ENCODE measurements around the gene OR2G6. TPM values are rescaled to one million over a fixed set of nuclear protein-coding genes. Genes with fewer than 3 reads are reported as not detected.
"Not testable (repeated sequence)": the region's sequence is repeated elsewhere in the genome, so short reads cannot be mapped to it uniquely, and the experiment has no call there.

OR2G6 gene
- total and polyA plus RNA-seq, 5 experiments from 2014 or later = not detected

GRCh38 chr1:248547383-248547782 lies 39.5 kb downstream of the OR2G6 start:
- H3K27ac Mint-ChIP-seq, DNase-seq, H3K4me1 Mint-ChIP-seq, ATAC-seq, H3K9me3 Mint-ChIP-seq, POLR2A ChIA-PET, H3K4me3 Mint-ChIP-seq, H3K27me3 Mint-ChIP-seq, H3K36me3 Mint-ChIP-seq: not testable (repeated sequence)

- POLR2A ChIA-PET, H3K36me3 Mint-ChIP-seq, H3K27ac Mint-ChIP-seq, H3K4me3 Mint-ChIP-seq, H3K4me1 Mint-ChIP-seq, H3K27me3 Mint-ChIP-seq, ATAC-seq, DNase-seq: not testable (repeated sequence)
- peaks cover 0 to 16% (median 0%) of the 10 kb centered on the region in 9 donors for H3K9me3 Mint-ChIP-seq
Observed at GRCh38 chr1:248551027-248551426, 43.2 kb downstream of the OR2G6 start.

GRCh38 chr1:248562672-248563071 lies 54.8 kb downstream of the OR2G6 start, which contains the start of gene OR2T29:
OR2T29 (minus strand) TSS chr1:248562772; CDS start chr1:248559491, 3,281 bp downstream.
- H3K27ac Mint-ChIP-seq, ATAC-seq, H3K36me3 Mint-ChIP-seq, H3K9me3 Mint-ChIP-seq, POLR2A ChIA-PET, DNase-seq, H3K27me3 Mint-ChIP-seq, H3K4me3 Mint-ChIP-seq: not testable (repeated sequence)
- H3K4me1 Mint-ChIP-seq = peaks cover 4 to 15% (median 10%) of the 10 kb centered on the region in 4 donors

GRCh38 chr1:248565530-248566373 lies 57.9 kb downstream of the OR2G6 start:
- H3K9me3 Mint-ChIP-seq, H3K36me3 Mint-ChIP-seq, H3K27me3 Mint-ChIP-seq, POLR2A ChIA-PET: not testable (repeated sequence)
- ATAC-seq (peak; percentile 89 to 94), DNase-seq (peak in 5 of 10 donors; percentile 12 to 67 (median 31))
- peak overlapping the region; percentile 84 to 99 (median 95) for H3K27ac Mint-ChIP-seq
- peaks cover 10 to 23% (median 11%) of the 10 kb centered on the region in 4 donors for H3K4me1 Mint-ChIP-seq
- H3K4me3 Mint-ChIP-seq = peak overlapping the region; percentile 77 to 95 (median 90)

GRCh38 chr1:248569049-248569448 lies 61.2 kb downstream of the OR2G6 start:
- POLR2A ChIA-PET, ATAC-seq, DNase-seq, H3K36me3 Mint-ChIP-seq, H3K9me3 Mint-ChIP-seq, H3K27me3 Mint-ChIP-seq: not testable (repeated sequence)
- Mint-ChIP-seq H3K4me1 (peaks cover 10 to 26% (median 12%) of the 10 kb centered on the region in 4 donors), H3K27ac (peak overlapping the region in 4 of 10 donors; percentile 1 to 49 (median 27)), H3K4me3 (peak overlapping the region in 1 of 10 donors; percentile 9)

- DNase-seq, POLR2A ChIA-PET, H3K27me3 Mint-ChIP-seq, H3K9me3 Mint-ChIP-seq, H3K36me3 Mint-ChIP-seq, ATAC-seq: not testable (repeated sequence)
- Mint-ChIP-seq H3K4me1 (peaks cover 5 to 21% (median 9%) of the 10 kb centered on the region in 4 donors), H3K4me3 (peak overlapping the region in 1 of 10 donors; percentile 11), H3K27ac (peak overlapping the region in 2 of 10 donors; percentile 2 to 19)
Observed at GRCh38 chr1:248570811-248571210, 62.9 kb downstream of the OR2G6 start.

GRCh38 chr1:248572049-248572448 lies 64.2 kb downstream of the OR2G6 start:
- H3K4me1 Mint-ChIP-seq = peaks cover 0 to 13% (median 5%) of the 10 kb centered on the region in 4 donors
- H3K27ac Mint-ChIP-seq, H3K27me3 Mint-ChIP-seq, DNase-seq, H3K9me3 Mint-ChIP-seq, POLR2A ChIA-PET, H3K4me3 Mint-ChIP-seq, H3K36me3 Mint-ChIP-seq, ATAC-seq: not testable (repeated sequence)

GRCh38 chr1:248573856-248574255 lies 66.0 kb downstream of the OR2G6 start:
- H3K4me3 Mint-ChIP-seq, H3K27me3 Mint-ChIP-seq, POLR2A ChIA-PET, H3K9me3 Mint-ChIP-seq, DNase-seq, H3K36me3 Mint-ChIP-seq, ATAC-seq: not testable (repeated sequence)
- peaks cover 0 to 10% (median 6%) of the 10 kb centered on the region in 4 donors for H3K4me1 Mint-ChIP-seq
- H3K27ac Mint-ChIP-seq = peak overlapping the region in 2 of 10 donors; percentile 13 to 83

GRCh38 chr1:248574657-248575056 lies 66.8 kb downstream of the OR2G6 start, which contains the start of gene OR2T34:
OR2T34 (minus strand) TSS chr1:248574757; CDS start chr1:248574757, 0 bp downstream.
- H3K9me3 Mint-ChIP-seq, H3K4me1 Mint-ChIP-seq, H3K36me3 Mint-ChIP-seq, H3K27me3 Mint-ChIP-seq, DNase-seq, ATAC-seq, POLR2A ChIA-PET, H3K4me3 Mint-ChIP-seq: not testable (repeated sequence)
- peak within 1 kb of the TSS in 5 of 10 donors; percentile 13 to 83 (median 46) for H3K27ac Mint-ChIP-seq

- H3K27me3 Mint-ChIP-seq = peaks cover 0 to 2% (median 0%) of the 10 kb centered on the region in 5 donors
- DNase-seq = no peak
- POLR2A ChIA-PET = no interaction called here
- peaks cover 0 to 5% (median 0%) of the 10 kb centered on the region in 3 donors for H3K36me3 Mint-ChIP-seq
- no peak overlapping the region for H3K4me3 Mint-ChIP-seq
- no peak overlapping the region for H3K27ac Mint-ChIP-seq
- H3K4me1 Mint-ChIP-seq = peaks cover 0 to 3% (median 0%) of the 10 kb centered on the region in 4 donors
- peaks cover 0 to 2% (median 0%) of the 10 kb centered on the region in 9 donors for H3K9me3 Mint-ChIP-seq
- no peak for ATAC-seq
Observed at GRCh38 chr1:248576260-248576980, 68.5 kb downstream of the OR2G6 start.
